Measurements from ENCODE around the gene TTC39A.

- no peak for TF ChIP-seq EZH2 (IDR thresholded peaks at IDR 0.05; ENCODE audit: insufficient read depth, low read length)
- TF ChIP-seq CTCF (IDR thresholded peaks at IDR 0.05; ENCODE audit: insufficient read depth, low read depth, low read length): no peak
These were observed 5.0 kb downstream of the TTC39A start for GRCh38 chr1:51325391-51325790.
